B cell (primary cell): ENCODE results near the gene OR12D2. TPM values are rescaled to one million over a fixed set of nuclear protein-coding genes. Genes with fewer than 3 reads are reported as not detected.

Source experiments
- ATAC-seq: fragments of 200-7000 bp; cut with Tn5 transposase; one replicate; pipeline ENCODE4 v1.10.0; 2021; ENCODE audit warnings: low read depth, mild to moderate bottlenecking, moderate number of reproducible peaks, moderate library complexity
- CTCF ChIA-PET: fragments of 350-600 bp; sonication (Branson Sonifier 250); formaldehyde crosslinking; loops from one replicate; lab custom pipeline; 2021; ENCODE audit warnings: antibody characterized with exemption, inconsistent platforms; lab: Charles Lee
- POLR2A ChIA-PET: fragments of 350-600 bp; sonication (Branson Sonifier 250); formaldehyde crosslinking; loops from one replicate; lab custom pipeline; 2021; ENCODE audit warnings: antibody characterized with exemption; lab: Charles Lee
- DNase-seq: peaks from one replicate; pipeline ENCODE4 v3.0.0; 2013
- H2AFZ ChIP-seq: 2 replicates; pipeline ENCODE4 v1.6.1; 2012; ENCODE audit warnings: mild to moderate bottlenecking, low read depth, low read length; ENCODE audit not compliant: insufficient read depth, poor library complexity, severe bottlenecking
- H3K27ac ChIP-seq, 2 donors: 1 replicate in 1 of 2; 2 replicates in 1 of 2; pipeline ENCODE4 v1.5.1; 2012 to 2013; ENCODE audit warnings: low read length in 2 of 2, mild to moderate bottlenecking in 2 of 2, moderate library complexity in 1 of 2
- H3K27me3 ChIP-seq, 4 experiments: fragments of 200-600 bp in 1 of 4; sonication (generic) in 1 of 4; replicated peaks in 1 of 4; 1 replicate in 2 of 4; 2 replicates in 2 of 4; pipeline versions ENCODE4 v1.6.1 to v1.7.0; 2013 to 2016; ENCODE audit warnings: low read length in 3 of 4, mild to moderate bottlenecking in 2 of 4, mixed read lengths in 1 of 4, moderate library complexity in 1 of 4; ENCODE audit not compliant: insufficient read depth in 4 of 4, control insufficient read depth in 3 of 4; ENCODE audit errors: control extremely low read depth in 1 of 4
- H3K36me3 ChIP-seq, 2 experiments: replicated peaks in 1 of 2; 1 replicate in 1 of 2; 2 replicates in 1 of 2; pipeline versions ENCODE4 v1.6.1 to v1.7.1; 2013; ENCODE audit warnings: low read length in 1 of 2; ENCODE audit not compliant: insufficient read depth in 2 of 2, control insufficient read depth in 1 of 2; ENCODE audit errors: control extremely low read depth in 1 of 2, extremely low read depth in 1 of 2
- H3K4me1 ChIP-seq, 2 donors: fragments of 200-600 bp in 1 of 2; sonication (generic) in 1 of 2; 1 replicate in 1 of 2; 2 replicates in 1 of 2; pipeline versions ENCODE4 v1.5.1 to v1.6.1; 2013 to 2017; ENCODE audit warnings: low read length in 2 of 2; ENCODE audit not compliant: control insufficient read depth in 2 of 2, insufficient read depth in 2 of 2
- H3K4me2 ChIP-seq: replicated peaks from 2 replicates; pipeline ENCODE3; 2012; ENCODE audit warnings: mild to moderate bottlenecking, low read depth, low read length; ENCODE audit not compliant: poor library complexity, severe bottlenecking
- H3K4me3 ChIP-seq, 5 experiments: fragments of 200-600 bp in 1 of 5; sonication (generic) in 1 of 5; 1 replicate in 3 of 5; 2 replicates in 2 of 5; pipeline versions ENCODE4 v1.5.1 to v1.7.0; 2011 to 2016; ENCODE audit warnings: low read length in 4 of 5, mild to moderate bottlenecking in 4 of 5, low read depth in 2 of 5, control low read depth in 1 of 5, moderate library complexity in 1 of 5; ENCODE audit not compliant: insufficient read depth in 1 of 5; ENCODE audit errors: control extremely low read depth in 1 of 5, extremely low read depth in 1 of 5
- H3K79me2 ChIP-seq: fragments of 200-600 bp; sonication (generic); one replicate; pipeline ENCODE4 v1.6.0; 2016; ENCODE audit warnings: low read length; ENCODE audit not compliant: control insufficient read depth, insufficient read depth
- H3K9ac ChIP-seq: fragments of 200-600 bp; sonication (generic); 2 replicates; pipeline ENCODE4 v1.6.1; 2017; ENCODE audit warnings: mild to moderate bottlenecking, low read length, moderate library complexity
- H3K9me3 ChIP-seq, 3 donors: one replicate each; pipeline versions ENCODE4 v1.6.1 to v1.7.1; 2013; ENCODE audit warnings: low read length in 2 of 3; ENCODE audit not compliant: control insufficient read depth in 2 of 3, insufficient read depth in 1 of 3; ENCODE audit errors: control extremely low read depth in 1 of 3
- H4K20me1 ChIP-seq: 2 replicates; pipeline ENCODE4 v1.6.0; 2012; ENCODE audit warnings: mild to moderate bottlenecking, low read length; ENCODE audit not compliant: insufficient read depth, control insufficient read depth, poor library complexity, severe bottlenecking
- H3K27ac Mint-ChIP-seq: one replicate; pipeline ENCODE4 v1.8.0; 2021; ENCODE audit warnings: mixed read lengths
- H3K27me3 Mint-ChIP-seq: one replicate; pipeline ENCODE4 v1.8.0; 2021; ENCODE audit warnings: mixed read lengths
- H3K4me1 Mint-ChIP-seq: one replicate; pipeline ENCODE4 v1.8.0; 2021; ENCODE audit warnings: mixed read lengths
- H3K4me3 Mint-ChIP-seq: one replicate; pipeline ENCODE4 v1.8.0; 2021; ENCODE audit warnings: mixed read lengths
- H3K9me3 Mint-ChIP-seq: one replicate; pipeline ENCODE4 v1.8.0; 2022; ENCODE audit warnings: mixed read lengths; ENCODE audit not compliant: insufficient read depth
- CTCF ChIP-seq: fragments of 200-600 bp; IDR thresholded peaks from one replicate; pipeline ENCODE4 v1.8.0; 2022; ENCODE audit warnings: antibody characterized with exemption, mild to moderate bottlenecking
- EZH2 ChIP-seq: IDR thresholded peaks from 2 replicates; pipeline ENCODE4 v1.6.1; 2012; ENCODE audit warnings: borderline replicate concordance, low read depth, mild to moderate bottlenecking, moderate library complexity, low read length; ENCODE audit not compliant: insufficient read depth, poor library complexity, severe bottlenecking
- WGBS: methylation state at CpG from one replicate; pipeline ENCODE4 v1.1.5; 2013; ENCODE audit warnings: missing lambda C conversion rate; ENCODE audit not compliant: insufficient coverage; 5-methylcytosine and 5-hydroxymethylcytosine counted together
- intact Hi-C: fragments of 100-400 bp; cut with micrococcal nuclease; formaldehyde crosslinking; loops from one replicate; pipeline ENCODE4 v1.10.0; 2022
- polyA plus RNA-seq: library from polyadenylated mRNA; depleted of rRNA; stranded (reverse); fragments of >200 nt; gene quantifications from 2 replicates; pipeline ENCODE4 v1.2.3, GENCODE V29; 2012
- total RNA-seq, 2 donors: library from RNA; stranded (reverse); fragments of 120-200 nt in 1 of 2; gene quantifications; 1 replicate in 1 of 2; 2 replicates in 1 of 2; pipeline versions ENCODE4 v1.2.3 to v1.2.4, GENCODE V29; 2013 to 2022

The OR12D2 gene
- total and polyA plus RNA-seq, 2 donors (not counting 1 experiment from before 2014, with no cell fraction given): not detected

GRCh38 chr6:29424168-29424567 is 28.7 kb downstream of the OR12D2 start:
- Histone ChIP-seq H3K4me1 (no peaks in the 10 kb centered on the region), H4K20me1 (no peaks in the 10 kb centered on the region), H3K9me3 (peaks cover 0 to 3% (median 0%) of the 10 kb centered on the region in 3 donors), H3K4me3 (no peak overlapping the region), H3K36me3 (no peaks in the 10 kb centered on the region), H3K9ac (no peak overlapping the region), H3K27ac (no peak overlapping the region), H2AFZ (no peak overlapping the region), H3K4me2 (no peak overlapping the region), H3K27me3 (peaks cover 0 to 2% (median 0%) of the 10 kb centered on the region in 4 experiments), H3K79me2 (no peaks in the 10 kb centered on the region)
- Mint-ChIP-seq H3K9me3 (no peaks in the 10 kb centered on the region), H3K4me1 (no peaks in the 10 kb centered on the region), H3K4me3 (no peak overlapping the region), H3K27me3 (peaks cover 36% of the 10 kb centered on the region), H3K27ac (no peak overlapping the region)
- intact Hi-C loops: no loop called here
- no peak for TF ChIP-seq CTCF
- TF ChIP-seq EZH2: no peak
- ChIA-PET CTCF (no interaction called here), POLR2A (no interaction called here)
- no CpG with 5 or more reads among the region's 2 CpGs for WGBS
- no peak for DNase-seq
- no peak for ATAC-seq

GRCh38 chr6:29424575-29424974 is 29.1 kb downstream of the OR12D2 start:
- intact Hi-C loops: no loop called here
- H3K79me2 ChIP-seq: no peaks in the 10 kb centered on the region
- H2AFZ ChIP-seq: no peak overlapping the region
- no peaks in the 10 kb centered on the region for H3K4me1 ChIP-seq
- no peak overlapping the region for H3K4me3 ChIP-seq
- ChIA-PET POLR2A (no interaction called here), CTCF (no interaction called here)
- no peak for DNase-seq
- H3K9ac ChIP-seq: no peak overlapping the region
- H3K27ac ChIP-seq: no peak overlapping the region
- no peak overlapping the region for H3K27ac Mint-ChIP-seq
- H3K4me3 Mint-ChIP-seq: no peak overlapping the region
- peaks cover 0 to 2% (median 0%) of the 10 kb centered on the region in 4 experiments for H3K27me3 ChIP-seq
- H3K27me3 Mint-ChIP-seq: peaks cover 38% of the 10 kb centered on the region
- H3K36me3 ChIP-seq: no peaks in the 10 kb centered on the region
- TF ChIP-seq CTCF: no peak
- TF ChIP-seq EZH2: no peak
- WGBS: no CpG with 5 or more reads among the region's 2 CpGs
- H3K9me3 Mint-ChIP-seq: no peaks in the 10 kb centered on the region
- no peak overlapping the region for H3K4me2 ChIP-seq
- no peaks in the 10 kb centered on the region for H4K20me1 ChIP-seq
- H3K4me1 Mint-ChIP-seq: no peaks in the 10 kb centered on the region
- ATAC-seq: no peak
- H3K9me3 ChIP-seq: peaks cover 0 to 3% (median 0%) of the 10 kb centered on the region in 3 donors
